HEK293 (cell line): ENCODE results near the gene SLAMF7.

ENCODE experiments used
- CTCF ChIA-PET: fragments of 350-600 bp; formaldehyde crosslinking; extraction: SDS; loops from one replicate; lab custom pipeline; 2021; ENCODE audit warnings: antibody characterized with exemption; lab: Yijun Ruan, JAX
- POLR2A ChIA-PET: fragments of 300-600 bp; formaldehyde crosslinking; extraction: SDS; loops from one replicate; lab custom pipeline; 2020; ENCODE audit warnings: antibody characterized with exemption, inconsistent platforms; lab: Yijun Ruan, JAX
- H3K27ac ChIP-seq: fragments of 200-500 bp; sonication (Bioruptor generic); 2 replicates; pipeline ENCODE4 v1.5.1; 2014; ENCODE audit warnings: low read depth, low read length, control low read depth, inconsistent platforms; ENCODE audit errors: extremely low read depth
- H3K36me3 ChIP-seq, 2 experiments: fragments of 200-500 bp in 1 of 2; sonication (Bioruptor generic) in 1 of 2; 1 replicate in 1 of 2; 2 replicates in 1 of 2; pipeline ENCODE4 v1.5.1; 2014 to 2017; ENCODE audit warnings: inconsistent platforms in 2 of 2, low read length in 2 of 2; ENCODE audit not compliant: control insufficient read depth in 2 of 2, insufficient read depth in 1 of 2
- H3K4me1 ChIP-seq: fragments of 200-500 bp; sonication (Bioruptor generic); 2 replicates; pipeline ENCODE4 v1.5.1; 2014; ENCODE audit warnings: mild to moderate bottlenecking, low read length, inconsistent platforms; ENCODE audit not compliant: control insufficient read depth, insufficient read depth
- H3K4me3 ChIP-seq: 2 replicates; pipeline ENCODE4 v1.5.1; 2011; ENCODE audit warnings: low read depth, mild to moderate bottlenecking, control low read depth, low read length, moderate library complexity
- H3K9me3 ChIP-seq: fragments of 200-500 bp; sonication (Bioruptor generic); 2 replicates; pipeline ENCODE4 v1.5.1; 2014; ENCODE audit warnings: low read depth, low read length, inconsistent platforms; ENCODE audit not compliant: control insufficient read depth, insufficient read depth
- GLIS1 ChIP-seq: fragments of 450-650 bp; formaldehyde crosslinking; IDR thresholded peaks from 2 replicates; pipeline ENCODE4 v1.5.1; 2016; ENCODE audit warnings: missing biosample characterization, missing genetic modification characterization
- HOXA7 ChIP-seq: sonication (generic); formaldehyde crosslinking; IDR thresholded peaks from 2 replicates; pipeline ENCODE4 v1.8.1; 2022; ENCODE audit warnings: missing genetic modification reagents, borderline replicate concordance
- HOXC10 ChIP-seq: sonication (generic); formaldehyde crosslinking; IDR thresholded peaks from 2 replicates; pipeline ENCODE4 v1.8.1; 2023; ENCODE audit warnings: mild to moderate bottlenecking, missing genetic modification reagents
- HOXD13 ChIP-seq: sonication (generic); formaldehyde crosslinking; IDR thresholded peaks from 2 replicates; pipeline ENCODE4 v1.8.0; 2022; ENCODE audit warnings: missing genetic modification reagents, borderline replicate concordance
- RBAK ChIP-seq: fragments of 450-650 bp; formaldehyde crosslinking; IDR thresholded peaks from 2 replicates; pipeline ENCODE4 v1.5.1; 2016; ENCODE audit warnings: missing biosample characterization, missing genetic modification characterization
- REPIN1 ChIP-seq: fragments of 450-650 bp; formaldehyde crosslinking; IDR thresholded peaks from 2 replicates; pipeline ENCODE4 v1.5.1; 2017; ENCODE audit warnings: missing biosample characterization, missing genetic modification characterization, low read depth
- ZFP3 ChIP-seq: fragments of 450-650 bp; formaldehyde crosslinking; IDR thresholded peaks from 2 replicates; pipeline ENCODE4 v1.5.1; 2016; ENCODE audit warnings: low read depth, missing biosample characterization, missing genetic modification characterization
- ZFP37 ChIP-seq: fragments of 450-650 bp; formaldehyde crosslinking; IDR thresholded peaks from 2 replicates; pipeline ENCODE4 v1.5.1; 2016; ENCODE audit warnings: missing biosample characterization, missing genetic modification characterization
- ZNF2 ChIP-seq: fragments of 450-650 bp; formaldehyde crosslinking; IDR thresholded peaks from 2 replicates; pipeline ENCODE4 v1.5.1; 2016; ENCODE audit warnings: missing biosample characterization, missing genetic modification characterization
- ZNF214 ChIP-seq: fragments of 450-650 bp; formaldehyde crosslinking; IDR thresholded peaks from 2 replicates; pipeline ENCODE4 v1.5.1; 2017; ENCODE audit warnings: missing biosample characterization, mild to moderate bottlenecking, missing genetic modification characterization, borderline replicate concordance
- ZNF239 ChIP-seq: fragments of 450-650 bp; formaldehyde crosslinking; IDR thresholded peaks from 2 replicates; pipeline ENCODE4 v1.5.1; 2016; ENCODE audit warnings: missing biosample characterization, missing genetic modification characterization
- ZNF248 ChIP-seq: fragments of 450-650 bp; formaldehyde crosslinking; IDR thresholded peaks from 2 replicates; pipeline ENCODE4 v1.5.1; 2017; ENCODE audit warnings: missing biosample characterization, missing genetic modification characterization
- ZNF350 ChIP-seq: fragments of 450-650 bp; formaldehyde crosslinking; IDR thresholded peaks from 2 replicates; pipeline ENCODE4 v1.5.0; 2017; ENCODE audit warnings: missing biosample characterization, mild to moderate bottlenecking, missing genetic modification characterization
- ZNF426 ChIP-seq: fragments of 450-650 bp; formaldehyde crosslinking; IDR thresholded peaks from 2 replicates; pipeline ENCODE4 v1.5.1; 2017; ENCODE audit warnings: missing biosample characterization, missing genetic modification characterization, mild to moderate bottlenecking, inconsistent platforms, moderate library complexity
- ZNF433 ChIP-seq: fragments of 450-650 bp; formaldehyde crosslinking; IDR thresholded peaks from 2 replicates; pipeline ENCODE4 v1.5.1; 2016; ENCODE audit warnings: missing biosample characterization, missing genetic modification characterization, low read depth
- ZNF501 ChIP-seq: fragments of 450-650 bp; formaldehyde crosslinking; IDR thresholded peaks from 2 replicates; pipeline ENCODE4 v1.5.1; 2016; ENCODE audit warnings: missing biosample characterization, missing genetic modification characterization
- ZNF529 ChIP-seq: fragments of 450-650 bp; formaldehyde crosslinking; IDR thresholded peaks from 2 replicates; pipeline ENCODE4 v1.5.1; 2017; ENCODE audit warnings: missing genetic modification characterization, missing biosample characterization; ENCODE audit not compliant: insufficient replicate concordance
- ZNF701 ChIP-seq: fragments of 450-650 bp; formaldehyde crosslinking; IDR thresholded peaks from 2 replicates; pipeline ENCODE4 v1.5.1; 2016; ENCODE audit warnings: missing biosample characterization, missing genetic modification characterization
- ZNF792 ChIP-seq: fragments of 450-650 bp; formaldehyde crosslinking; IDR thresholded peaks from 2 replicates; pipeline ENCODE4 v1.5.1; 2016; ENCODE audit warnings: missing biosample characterization, missing genetic modification characterization
- TF ChIP-seq, protein P1 (sequence below): fragments of 450-650 bp; IDR thresholded peaks from 2 replicates; pipeline ENCODE4 v1.5.1; 2018; ENCODE audit warnings: missing biosample characterization, mild to moderate bottlenecking, missing genetic modification characterization
- TF ChIP-seq, protein P2 (sequence below): fragments of 450-650 bp; formaldehyde crosslinking; IDR thresholded peaks from 2 replicates; pipeline ENCODE4 v1.5.1; 2016; ENCODE audit warnings: missing biosample characterization, missing genetic modification characterization
- TF ChIP-seq, protein P3 (sequence below): fragments of 450-650 bp; formaldehyde crosslinking; IDR thresholded peaks from 2 replicates; pipeline ENCODE4 v1.5.1; 2017; ENCODE audit warnings: missing biosample characterization, missing genetic modification characterization
- TF ChIP-seq, protein P4 (sequence below): fragments of 450-650 bp; formaldehyde crosslinking; IDR thresholded peaks from 2 replicates; pipeline ENCODE4 v1.5.1; 2016; ENCODE audit warnings: missing biosample characterization, missing genetic modification characterization

SLAMF7 gene

DNA sequence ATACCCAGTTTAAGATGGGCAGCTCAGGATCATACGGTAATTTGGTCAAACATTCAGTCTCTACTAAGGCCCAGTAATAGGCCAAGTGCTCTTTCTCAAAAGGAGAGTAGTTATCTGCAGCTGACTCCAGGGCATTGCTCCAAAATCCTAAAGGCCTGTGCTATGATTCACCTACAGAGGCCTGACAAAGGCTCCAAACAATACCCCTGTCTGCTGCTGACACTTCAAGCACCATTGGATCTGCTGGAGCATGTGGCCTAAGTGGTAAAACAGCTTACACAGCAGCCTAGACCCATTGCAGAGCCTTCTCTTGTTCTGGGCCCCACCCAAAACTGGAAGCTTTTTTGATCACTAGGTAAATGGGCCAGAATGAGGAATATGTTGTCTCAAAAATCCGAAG, 22.8 kb downstream of the SLAMF7 start:
- TF ChIP-seq REPIN1 (tag by site-specific recombination) (no peak), ZNF2 (no peak), ZNF426 (tag by site-specific recombination) (no peak), ZNF248 (tag by site-specific recombination) (no peak), HOXA7 (CRISPR knock-in tag) (no peak)
- TF ChIP-seq, protein P1, sequence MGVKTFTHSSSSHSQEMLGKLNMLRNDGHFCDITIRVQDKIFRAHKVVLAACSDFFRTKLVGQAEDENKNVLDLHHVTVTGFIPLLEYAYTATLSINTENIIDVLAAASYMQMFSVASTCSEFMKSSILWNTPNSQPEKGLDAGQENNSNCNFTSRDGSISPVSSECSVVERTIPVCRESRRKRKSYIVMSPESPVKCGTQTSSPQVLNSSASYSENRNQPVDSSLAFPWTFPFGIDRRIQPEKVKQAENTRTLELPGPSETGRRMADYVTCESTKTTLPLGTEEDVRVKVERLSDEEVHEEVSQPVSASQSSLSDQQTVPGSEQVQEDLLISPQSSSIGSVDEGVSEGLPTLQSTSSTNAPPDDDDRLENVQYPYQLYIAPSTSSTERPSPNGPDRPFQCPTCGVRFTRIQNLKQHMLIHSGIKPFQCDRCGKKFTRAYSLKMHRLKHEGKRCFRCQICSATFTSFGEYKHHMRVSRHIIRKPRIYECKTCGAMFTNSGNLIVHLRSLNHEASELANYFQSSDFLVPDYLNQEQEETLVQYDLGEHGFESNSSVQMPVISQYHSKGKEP = no peak
- H3K27ac ChIP-seq = no peak overlapping the region
- H3K36me3 ChIP-seq = no peaks in the 10 kb centered on the region
- ChIA-PET CTCF (interaction anchor here (0.6 to 1.8 kb wide), 2 partner anchors 15 to 21 kb away, joined by 3 to 6 read pairs; no protein-coding TSS in a partner anchor), POLR2A (no interaction called here)
- H3K4me1 ChIP-seq = no peaks in the 10 kb centered on the region
- H3K9me3 ChIP-seq = no peaks in the 10 kb centered on the region
- no peak overlapping the region for H3K4me3 ChIP-seq

DNA sequence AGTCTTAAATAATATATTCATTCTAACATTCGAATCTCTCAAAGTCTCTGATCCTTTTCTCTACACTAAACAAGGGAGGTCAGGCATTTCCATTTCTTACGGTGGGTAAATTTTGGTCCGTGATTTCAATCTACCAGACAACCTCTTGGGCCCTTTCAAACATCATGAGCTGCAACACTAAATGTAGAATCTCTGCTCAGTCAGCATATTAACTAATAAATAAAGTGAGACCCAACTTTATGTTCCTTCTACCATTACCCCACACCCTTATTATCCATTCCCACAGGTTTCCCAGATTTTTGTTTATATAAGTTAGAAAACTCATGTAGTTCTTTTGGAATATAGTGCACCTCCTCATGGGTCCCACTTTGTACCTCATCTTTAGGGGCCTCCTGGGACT, 24.9 kb downstream of the SLAMF7 start:
- H3K9me3 ChIP-seq = no peaks in the 10 kb centered on the region
- TF ChIP-seq HOXC10 (CRISPR knock-in tag) (no peak), ZNF701 (no peak), ZFP3 (tag by site-specific recombination) (no peak), RBAK (tag by site-specific recombination) (no peak), ZNF214 (tag by site-specific recombination) (no peak), ZNF239 (tag by site-specific recombination) (no peak)
- no peak overlapping the region for H3K4me3 ChIP-seq
- ChIA-PET POLR2A (no interaction called here), CTCF (interaction anchor here (0.5 to 2.0 kb wide), 4 partner anchors 14 to 502 kb away, joined by 3 to 9 read pairs (median 6); no protein-coding TSS in a partner anchor)
- no peaks in the 10 kb centered on the region for H3K36me3 ChIP-seq
- no peak overlapping the region for H3K27ac ChIP-seq
- no peaks in the 10 kb centered on the region for H3K4me1 ChIP-seq

DNA sequence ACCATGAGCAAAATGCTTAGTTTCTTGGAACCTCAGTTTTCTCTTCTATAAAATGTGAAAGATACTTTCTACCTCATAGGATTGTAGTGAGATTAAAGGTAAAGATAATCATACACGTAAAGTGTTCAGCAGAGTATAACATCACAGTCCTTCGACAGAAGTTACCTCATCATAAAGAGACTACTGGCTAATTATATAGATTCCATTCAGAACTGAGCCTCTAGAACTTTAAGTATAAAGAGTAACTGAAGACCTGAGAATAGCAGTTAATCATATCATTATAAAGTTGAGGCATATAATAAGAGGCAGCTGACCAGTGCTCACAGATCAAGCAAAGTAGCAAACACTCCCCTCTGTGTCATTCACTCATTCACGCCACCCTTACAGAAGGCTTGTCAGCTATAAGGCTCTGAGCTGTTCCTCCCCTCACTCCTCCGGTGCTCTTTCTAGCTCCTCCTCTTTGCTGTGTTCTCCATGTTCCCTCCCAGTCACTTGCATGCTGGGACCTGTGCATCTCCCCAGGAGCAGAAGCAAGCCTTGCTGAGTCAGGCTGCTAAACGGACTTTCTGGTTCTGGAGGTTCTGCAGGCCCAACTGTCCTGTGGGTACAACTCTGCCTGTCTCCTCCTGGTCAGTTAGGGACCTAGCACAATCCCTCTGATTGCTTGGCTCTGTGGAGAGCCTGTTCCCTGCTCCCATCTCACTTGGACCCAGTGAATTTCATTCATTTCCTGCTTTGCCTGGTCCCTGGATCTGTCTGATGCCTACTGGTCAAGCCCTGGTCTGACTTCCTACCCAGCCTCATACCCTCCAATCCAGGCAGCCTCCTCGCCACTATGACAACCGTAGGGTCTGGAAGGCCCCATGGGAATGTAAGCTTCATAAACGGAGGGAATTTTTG, 28.6 kb downstream of the SLAMF7 start:
- Histone ChIP-seq H3K27ac (no peak overlapping the region), H3K4me3 (no peak overlapping the region), H3K4me1 (no peaks in the 10 kb centered on the region), H3K36me3 (no peaks in the 10 kb centered on the region), H3K9me3 (no peaks in the 10 kb centered on the region)
- ChIA-PET POLR2A (interaction anchor here (0.5 to 0.7 kb wide), 3 partner anchors 183 to 779 kb away, joined by 4 to 7 read pairs (median 6); no protein-coding TSS in a partner anchor), CTCF (interaction anchor here (0.7 to 3.1 kb wide), 8 partner anchors 10 to 92 kb away, joined by 3 to 22 read pairs (median 4); no protein-coding TSS in a partner anchor)
- TF ChIP-seq, protein P2, sequence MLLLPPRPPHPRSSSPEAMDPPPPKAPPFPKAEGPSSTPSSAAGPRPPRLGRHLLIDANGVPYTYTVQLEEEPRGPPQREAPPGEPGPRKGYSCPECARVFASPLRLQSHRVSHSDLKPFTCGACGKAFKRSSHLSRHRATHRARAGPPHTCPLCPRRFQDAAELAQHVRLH (tag by site-specific recombination) = no peak
- no peak for TF ChIP-seq GLIS1 (tag by site-specific recombination)
- TF ChIP-seq, all 188 proteins: peak for 0

DNA sequence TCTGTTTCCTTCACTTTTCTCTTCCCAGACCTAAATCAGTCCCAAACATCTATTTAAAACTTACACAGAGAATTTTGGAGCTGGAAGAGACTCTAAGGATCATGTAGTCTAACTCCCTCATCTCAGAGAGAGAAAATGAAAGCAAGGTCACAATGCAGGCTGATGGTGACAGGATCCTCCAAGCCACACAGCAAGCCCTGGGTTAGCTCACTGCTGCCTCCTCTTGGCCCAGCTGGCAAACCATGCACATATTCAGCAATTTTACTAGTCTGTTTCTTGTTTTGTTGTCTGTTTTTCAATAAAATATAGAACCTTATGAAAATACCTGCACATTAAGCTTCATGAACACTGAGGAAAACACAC, 29.2 kb downstream of the SLAMF7 start:
- H3K9me3 ChIP-seq = no peaks in the 10 kb centered on the region
- H3K4me1 ChIP-seq = no peaks in the 10 kb centered on the region
- no peak overlapping the region for H3K27ac ChIP-seq
- H3K4me3 ChIP-seq = no peak overlapping the region
- ChIA-PET POLR2A (interaction anchor here (0.5 to 0.7 kb wide), 3 partner anchors 183 to 780 kb away, joined by 4 to 7 read pairs (median 6); no protein-coding TSS in a partner anchor), CTCF (interaction anchor here (0.6 to 3.1 kb wide), 12 partner anchors 9 to 238 kb away, joined by 3 to 22 read pairs (median 4); partner anchors contain the start of gene SLAMF7)
- no peaks in the 10 kb centered on the region for H3K36me3 ChIP-seq
- TF ChIP-seq ZNF792 = no peak
- TF ChIP-seq ZNF350 = no peak
- TF ChIP-seq, protein P3, sequence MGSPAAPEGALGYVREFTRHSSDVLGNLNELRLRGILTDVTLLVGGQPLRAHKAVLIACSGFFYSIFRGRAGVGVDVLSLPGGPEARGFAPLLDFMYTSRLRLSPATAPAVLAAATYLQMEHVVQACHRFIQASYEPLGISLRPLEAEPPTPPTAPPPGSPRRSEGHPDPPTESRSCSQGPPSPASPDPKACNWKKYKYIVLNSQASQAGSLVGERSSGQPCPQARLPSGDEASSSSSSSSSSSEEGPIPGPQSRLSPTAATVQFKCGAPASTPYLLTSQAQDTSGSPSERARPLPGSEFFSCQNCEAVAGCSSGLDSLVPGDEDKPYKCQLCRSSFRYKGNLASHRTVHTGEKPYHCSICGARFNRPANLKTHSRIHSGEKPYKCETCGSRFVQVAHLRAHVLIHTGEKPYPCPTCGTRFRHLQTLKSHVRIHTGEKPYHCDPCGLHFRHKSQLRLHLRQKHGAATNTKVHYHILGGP (tag by site-specific recombination) = no peak
- TF ChIP-seq, protein P4, sequence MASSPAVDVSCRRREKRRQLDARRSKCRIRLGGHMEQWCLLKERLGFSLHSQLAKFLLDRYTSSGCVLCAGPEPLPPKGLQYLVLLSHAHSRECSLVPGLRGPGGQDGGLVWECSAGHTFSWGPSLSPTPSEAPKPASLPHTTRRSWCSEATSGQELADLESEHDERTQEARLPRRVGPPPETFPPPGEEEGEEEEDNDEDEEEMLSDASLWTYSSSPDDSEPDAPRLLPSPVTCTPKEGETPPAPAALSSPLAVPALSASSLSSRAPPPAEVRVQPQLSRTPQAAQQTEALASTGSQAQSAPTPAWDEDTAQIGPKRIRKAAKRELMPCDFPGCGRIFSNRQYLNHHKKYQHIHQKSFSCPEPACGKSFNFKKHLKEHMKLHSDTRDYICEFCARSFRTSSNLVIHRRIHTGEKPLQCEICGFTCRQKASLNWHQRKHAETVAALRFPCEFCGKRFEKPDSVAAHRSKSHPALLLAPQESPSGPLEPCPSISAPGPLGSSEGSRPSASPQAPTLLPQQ (tag by site-specific recombination) = no peak
- no peak for TF ChIP-seq ZNF529 (tag by site-specific recombination)
- TF ChIP-seq ZFP37 (tag by site-specific recombination) = no peak
- no peak for TF ChIP-seq ZNF433 (tag by site-specific recombination)
- no peak for TF ChIP-seq ZNF501 (tag by site-specific recombination)
- TF ChIP-seq HOXD13 (CRISPR knock-in tag) = no peak
